Mesothelial cell of epicardium (in vitro differentiated cells): ENCODE results near the gene ABL1. TPM values are rescaled to one million over a fixed set of nuclear protein-coding genes. Genes with fewer than 3 reads are reported as not detected.

ENCODE experiments used
- DNase-seq, 2 experiments: peaks; one replicate each; pipeline ENCODE4 v3.0.0; 2021; ENCODE audit warnings: low spot score in 2 of 2; ENCODE audit not compliant: unreplicated experiment in 2 of 2
- H3K27ac Mint-ChIP-seq: 2 replicates; pipeline ENCODE4 v1.8.0; 2021; ENCODE audit warnings: mixed read lengths
- H3K27me3 Mint-ChIP-seq: 2 replicates; pipeline ENCODE4 v1.8.0; 2021; ENCODE audit warnings: low read depth, mixed read lengths
- H3K36me3 Mint-ChIP-seq: 2 replicates; pipeline ENCODE4 v1.8.0; 2021; ENCODE audit warnings: mixed read lengths
- H3K4me1 Mint-ChIP-seq: 2 replicates; pipeline ENCODE4 v1.8.0; 2021; ENCODE audit warnings: mixed read lengths
- H3K4me3 Mint-ChIP-seq: 2 replicates; pipeline ENCODE4 v1.8.0; 2021; ENCODE audit warnings: mild to moderate bottlenecking, moderate library complexity, mixed read lengths
- H3K9me3 Mint-ChIP-seq: 2 replicates; pipeline ENCODE4 v1.8.0; 2021; ENCODE audit warnings: mixed read lengths
- CTCF ChIP-seq: fragments of 200-600 bp; sonication (generic); IDR thresholded peaks from one replicate; pipeline ENCODE4 v1.5.0; 2021; ENCODE audit warnings: antibody characterized with exemption; ENCODE audit not compliant: unreplicated experiment
- total RNA-seq: library from RNA; stranded (reverse); gene quantifications from 3 replicates; pipeline ENCODE4 v1.2.1, GENCODE V29; 2021

The ABL1 gene
- total RNA-seq, 1 donor from 2014 or later = 117 TPM

GRCh38 chr9:130911254-130912049, 76.4 kb downstream of the ABL1 start:
- Mint-ChIP-seq H3K4me3 (no peak overlapping the region), H3K27me3 (no peaks in the 10 kb centered on the region), H3K4me1 (peaks cover 8% of the 10 kb centered on the region), H3K36me3 (no peaks in the 10 kb centered on the region), H3K27ac (no peak overlapping the region), H3K9me3 (no peaks in the 10 kb centered on the region)
- TF ChIP-seq CTCF = no peak
- no peak for DNase-seq

- Mint-ChIP-seq H3K9me3 (no peaks in the 10 kb centered on the region), H3K4me1 (peaks cover 3% of the 10 kb centered on the region), H3K27ac (no peak overlapping the region), H3K4me3 (no peak overlapping the region), H3K27me3 (no peaks in the 10 kb centered on the region), H3K36me3 (no peaks in the 10 kb centered on the region)
- no peak for TF ChIP-seq CTCF
- no peak for DNase-seq
These were observed 78.0 kb downstream of the ABL1 start for GRCh38 chr9:130912932-130913598.

- Mint-ChIP-seq H3K36me3 (no peaks in the 10 kb centered on the region), H3K27ac (no peak overlapping the region), H3K4me3 (no peak overlapping the region), H3K9me3 (no peaks in the 10 kb centered on the region), H3K27me3 (no peaks in the 10 kb centered on the region), H3K4me1 (peaks cover 6% of the 10 kb centered on the region)
- no peak for TF ChIP-seq CTCF
- DNase-seq = no peak
These were observed 78.8 kb downstream of the ABL1 start for GRCh38 chr9:130913599-130914416.

- H3K9me3 Mint-ChIP-seq = no peaks in the 10 kb centered on the region
- H3K4me3 Mint-ChIP-seq = no peak overlapping the region
- H3K27me3 Mint-ChIP-seq = no peaks in the 10 kb centered on the region
- H3K36me3 Mint-ChIP-seq = no peaks in the 10 kb centered on the region
- no peak overlapping the region for H3K27ac Mint-ChIP-seq
- no peak for DNase-seq
- peaks cover 7% of the 10 kb centered on the region for H3K4me1 Mint-ChIP-seq
- no peak for TF ChIP-seq CTCF
These were observed 79.5 kb downstream of the ABL1 start for GRCh38 chr9:130914417-130915095.

GRCh38 chr9:130915096-130915447, 80.0 kb downstream of the ABL1 start:
- Mint-ChIP-seq H3K4me1 (peaks cover 7% of the 10 kb centered on the region), H3K27ac (no peak overlapping the region), H3K36me3 (no peaks in the 10 kb centered on the region), H3K4me3 (no peak overlapping the region), H3K27me3 (no peaks in the 10 kb centered on the region), H3K9me3 (no peaks in the 10 kb centered on the region)
- no peak for TF ChIP-seq CTCF
- DNase-seq = no peak
